Measurements from ENCODE around the gene NSG2. TPM values are rescaled to one million over a fixed set of nuclear protein-coding genes. Genes with fewer than 3 reads are reported as not detected.

NSG2 gene
- total RNA-seq, 1 donor from 2014 or later, result not detected

- Histone ChIP-seq H3K27me3 (no peaks in the 10 kb centered on the region), H3K27ac (no peak overlapping the region), H3K36me3 (no peaks in the 10 kb centered on the region), H3K9me3 (no peaks in the 10 kb centered on the region), H3K4me3 (no peak overlapping the region), H3K4me1 (no peaks in the 10 kb centered on the region)
- intact Hi-C loops (cut with DNase I), result no loop called here
- ATAC-seq, result no peak
- no peak for TF ChIP-seq CTCF (IDR thresholded peaks at IDR 0.05)
- DNase-seq, result no peak
Measured at GRCh38 chr5:174084691-174085154, 39.2 kb downstream of the NSG2 start.

- DNase-seq, result no peak
- H3K27me3 ChIP-seq, result no peaks in the 10 kb centered on the region
- no peak for TF ChIP-seq CTCF (IDR thresholded peaks at IDR 0.05)
- H3K27ac ChIP-seq, result no peak overlapping the region
- intact Hi-C loops (cut with DNase I), result no loop called here
- no peaks in the 10 kb centered on the region for H3K4me1 ChIP-seq
- no peaks in the 10 kb centered on the region for H3K9me3 ChIP-seq
- H3K4me3 ChIP-seq, result no peak overlapping the region
- no peaks in the 10 kb centered on the region for H3K36me3 ChIP-seq
- ATAC-seq, result no peak
Measured at GRCh38 chr5:174086751-174087150, 41.2 kb downstream of the NSG2 start.

- no peaks in the 10 kb centered on the region for H3K4me1 ChIP-seq
- intact Hi-C loops (cut with DNase I), result no loop called here
- no peaks in the 10 kb centered on the region for H3K9me3 ChIP-seq
- no peak for TF ChIP-seq CTCF (IDR thresholded peaks at IDR 0.05)
- no peak for ATAC-seq
- no peaks in the 10 kb centered on the region for H3K27me3 ChIP-seq
- H3K36me3 ChIP-seq, result no peaks in the 10 kb centered on the region
- no peak overlapping the region for H3K27ac ChIP-seq
- DNase-seq, result no peak
- H3K4me3 ChIP-seq, result no peak overlapping the region
Measured at GRCh38 chr5:174087783-174088182, 42.3 kb downstream of the NSG2 start.

- H3K27me3 ChIP-seq, result no peaks in the 10 kb centered on the region
- no peaks in the 10 kb centered on the region for H3K4me1 ChIP-seq
- TF ChIP-seq CTCF (IDR thresholded peaks at IDR 0.05), result no peak
- H3K36me3 ChIP-seq, result no peaks in the 10 kb centered on the region
- H3K4me3 ChIP-seq, result no peak overlapping the region
- DNase-seq (no peak), ATAC-seq (no peak)
- intact Hi-C loops (cut with DNase I), result no loop called here
- H3K9me3 ChIP-seq, result no peaks in the 10 kb centered on the region
- no peak overlapping the region for H3K27ac ChIP-seq
Measured at GRCh38 chr5:174090129-174090528, 44.6 kb downstream of the NSG2 start.

GRCh38 chr5:174093123-174093522 lies 47.6 kb downstream of the NSG2 start:
- TF ChIP-seq CTCF (IDR thresholded peaks at IDR 0.05), result no peak
- ATAC-seq, result no peak
- intact Hi-C loops (cut with DNase I), result no loop called here
- H3K27ac ChIP-seq, result no peak overlapping the region
- DNase-seq, result no peak
- no peak overlapping the region for H3K4me3 ChIP-seq
- H3K4me1 ChIP-seq, result no peaks in the 10 kb centered on the region
- no peaks in the 10 kb centered on the region for H3K36me3 ChIP-seq
- H3K9me3 ChIP-seq, result no peaks in the 10 kb centered on the region
- no peaks in the 10 kb centered on the region for H3K27me3 ChIP-seq
